Activated CD4-positive, alpha-beta memory T cell treated with anti-CD3 and anti-CD28 coated beads, Interleukin-2, amount 10 ng/mL, durations not matched to agents 7 days and 5 days (primary cell): Measurements from ENCODE around the gene AMER3. TPM values are rescaled to one million over a fixed set of nuclear protein-coding genes. Genes with fewer than 3 reads are reported as not detected.
"Not testable (repeated sequence)": the region's sequence is repeated elsewhere in the genome, so short reads cannot be mapped to it uniquely, and the experiment has no call there.

Experiments used
- CTCF ChIA-PET: fragments of 350-600 bp; sonication (Branson Sonifier 250); formaldehyde crosslinking; loops from one replicate; lab custom pipeline; 2021; ENCODE audit warnings: antibody characterized with exemption, inconsistent platforms; lab: Charles Lee
- POLR2A ChIA-PET: fragments of 350-600 bp; sonication (Branson Sonifier 250); formaldehyde crosslinking; loops from one replicate; lab custom pipeline; 2021; ENCODE audit warnings: antibody characterized with exemption; lab: Charles Lee
- DNase-seq: peaks from one replicate; pipeline ENCODE4 v3.0.0-alpha.2; 2020
- H3K27ac Mint-ChIP-seq: one replicate; pipeline ENCODE4 v1.8.0; 2021; ENCODE audit warnings: mild to moderate bottlenecking, mixed read lengths
- H3K27me3 Mint-ChIP-seq: one replicate; pipeline ENCODE4 v1.8.0; 2021; ENCODE audit warnings: mixed read lengths
- H3K36me3 Mint-ChIP-seq: one replicate; pipeline ENCODE4 v1.8.0; 2021; ENCODE audit warnings: low read depth, mixed read lengths
- H3K4me1 Mint-ChIP-seq: one replicate; pipeline ENCODE4 v1.8.0; 2021; ENCODE audit warnings: mixed read lengths
- H3K4me3 Mint-ChIP-seq: one replicate; pipeline ENCODE4 v1.8.0; 2021; ENCODE audit warnings: mild to moderate bottlenecking, mixed read lengths
- H3K9me3 Mint-ChIP-seq: one replicate; pipeline ENCODE4 v1.8.0; 2021; ENCODE audit warnings: mixed read lengths
- total RNA-seq, 2 experiments: library from RNA; stranded (reverse); gene quantifications; one replicate each; pipeline ENCODE4 v1.2.3, GENCODE V29; 2021

The AMER3 gene
- not detected for total RNA-seq

GRCh38 chr2:130755256-130756052 is at the start of gene AMER3:
TSS of gene AMER3 (plus strand) at chr2:130755540. CDS start at chr2:130762073, 6,533 bp downstream.
- H3K4me3 Mint-ChIP-seq, result no peak within 1 kb of the TSS
- H3K27me3 Mint-ChIP-seq, result peaks cover 40% of the 10 kb centered on the region
- H3K27ac Mint-ChIP-seq, result no peak within 1 kb of the TSS
- DNase-seq, result no peak
- H3K36me3 Mint-ChIP-seq, result no peaks in the 10 kb centered on the region
- ChIA-PET CTCF (no interaction called here), POLR2A (no interaction called here)
- peaks cover 7% of the 10 kb centered on the region for H3K4me1 Mint-ChIP-seq
- H3K9me3 Mint-ChIP-seq, result no peaks in the 10 kb centered on the region

- H3K9me3 Mint-ChIP-seq, POLR2A ChIA-PET, H3K27ac Mint-ChIP-seq: not testable (repeated sequence)
Observed at GRCh38 chr2:130714795-130715194, 40.5 kb upstream of the AMER3 start.

GRCh38 chr2:130720036-130720435 is 35.3 kb upstream of the AMER3 start:
- Mint-ChIP-seq H3K4me3 (no peak overlapping the region), H3K9me3 (no peaks in the 10 kb centered on the region), H3K4me1 (no peaks in the 10 kb centered on the region), H3K27me3 (peaks cover 22% of the 10 kb centered on the region), H3K36me3 (no peaks in the 10 kb centered on the region), H3K27ac (no peak overlapping the region)
- ChIA-PET POLR2A (no interaction called here), CTCF (no interaction called here)
- DNase-seq, result no peak

More at GRCh38 chr2:130714795-130715194, 40.5 kb upstream of the AMER3 start:
- H3K4me1 Mint-ChIP-seq, H3K27me3 Mint-ChIP-seq, H3K36me3 Mint-ChIP-seq, CTCF ChIA-PET, DNase-seq, H3K4me3 Mint-ChIP-seq: not testable (repeated sequence)

- Mint-ChIP-seq H3K4me1 (no peaks in the 10 kb centered on the region), H3K27ac (no peak overlapping the region), H3K36me3 (no peaks in the 10 kb centered on the region), H3K4me3 (no peak overlapping the region), H3K27me3 (peaks cover 22% of the 10 kb centered on the region), H3K9me3 (no peaks in the 10 kb centered on the region)
- DNase-seq, result no peak
- CTCF ChIA-PET, result no interaction called here
- POLR2A ChIA-PET, result no interaction called here
Observed at GRCh38 chr2:130720528-130720927, 34.8 kb upstream of the AMER3 start.

- no peaks in the 10 kb centered on the region for H3K36me3 Mint-ChIP-seq
- peaks cover 22% of the 10 kb centered on the region for H3K27me3 Mint-ChIP-seq
- peaks cover 29% of the 10 kb centered on the region for H3K4me1 Mint-ChIP-seq
- POLR2A ChIA-PET, result no interaction called here
- no peaks in the 10 kb centered on the region for H3K9me3 Mint-ChIP-seq
- no peak for DNase-seq
- no peak overlapping the region for H3K27ac Mint-ChIP-seq
- H3K4me3 Mint-ChIP-seq, result no peak overlapping the region
- CTCF ChIA-PET, result no interaction called here
Observed at GRCh38 chr2:130724455-130724854, 30.9 kb upstream of the AMER3 start.

- Mint-ChIP-seq H3K4me3 (peak overlapping the region; percentile 76), H3K36me3 (no peaks in the 10 kb centered on the region), H3K27me3 (peaks cover 31% of the 10 kb centered on the region), H3K27ac (peak overlapping the region; percentile 80), H3K4me1 (peaks cover 38% of the 10 kb centered on the region), H3K9me3 (no peaks in the 10 kb centered on the region)
- DNase-seq, result no peak
- ChIA-PET CTCF (interaction anchor here (1.0 to 4.7 kb wide), 2 partner anchors 71 to 148 kb away, joined by 3 to 34 read pairs; no protein-coding TSS in a partner anchor), POLR2A (interaction anchor here (1.0 to 1.9 kb wide), 2 partner anchors 71 to 74 kb away, joined by 3 to 12 read pairs; no protein-coding TSS in a partner anchor)
Observed at GRCh38 chr2:130726614-130727180, 28.6 kb upstream of the AMER3 start.

- Mint-ChIP-seq H3K4me1 (peaks cover 38% of the 10 kb centered on the region), H3K36me3 (no peaks in the 10 kb centered on the region), H3K27ac (peak overlapping the region; percentile 80), H3K4me3 (peak overlapping the region; percentile 76), H3K27me3 (peaks cover 25% of the 10 kb centered on the region), H3K9me3 (no peaks in the 10 kb centered on the region)
- peak; percentile 94 for DNase-seq
- CTCF ChIA-PET, result interaction anchor here (1.0 to 4.7 kb wide), 4 partner anchors 9 to 148 kb away, joined by 3 to 34 read pairs (median 4); no protein-coding TSS in a partner anchor
- POLR2A ChIA-PET, result interaction anchor here (1.0 to 1.9 kb wide), 3 partner anchors 70 to 355 kb away, joined by 3 to 12 read pairs (median 4); no protein-coding TSS in a partner anchor
Observed at GRCh38 chr2:130727286-130727924, 27.9 kb upstream of the AMER3 start.

- H3K4me3 Mint-ChIP-seq, result peak overlapping the region; percentile 76
- H3K9me3 Mint-ChIP-seq, result no peaks in the 10 kb centered on the region
- peak; percentile 71 for DNase-seq
- H3K27ac Mint-ChIP-seq, result peak overlapping the region; percentile 80
- peaks cover 24% of the 10 kb centered on the region for H3K27me3 Mint-ChIP-seq
- peaks cover 38% of the 10 kb centered on the region for H3K4me1 Mint-ChIP-seq
- ChIA-PET POLR2A (interaction anchor here (0.9 to 1.9 kb wide), 6 partner anchors 19 to 385 kb away, joined by 3 to 12 read pairs (median 4); partner anchors contain the start of gene IMP4), CTCF (interaction anchor here (1.1 to 4.7 kb wide), 3 partner anchors 8 to 145 kb away, joined by 4 to 34 read pairs (median 5); no protein-coding TSS in a partner anchor)
- H3K36me3 Mint-ChIP-seq, result no peaks in the 10 kb centered on the region
Observed at GRCh38 chr2:130728007-130728454, 27.3 kb upstream of the AMER3 start.

GRCh38 chr2:130728549-130729316 is 26.6 kb upstream of the AMER3 start, which contains the start of gene GPR148:
TSS of gene GPR148 (plus strand) at chr2:130729070. CDS start at chr2:130729152, 82 bp downstream.
- Mint-ChIP-seq H3K27ac (peak within 1 kb of the TSS; percentile 80), H3K27me3 (peaks cover 24% of the 10 kb centered on the region), H3K9me3 (no peaks in the 10 kb centered on the region), H3K4me3 (peak within 1 kb of the TSS; percentile 76), H3K4me1 (peaks cover 38% of the 10 kb centered on the region), H3K36me3 (no peaks in the 10 kb centered on the region)
- DNase-seq, result no peak
- POLR2A ChIA-PET, result interaction anchor here (0.9 to 1.6 kb wide), 5 partner anchors 18 to 386 kb away, joined by 3 to 4 read pairs (median 3); partner anchors contain the start of gene IMP4
- CTCF ChIA-PET, result interaction anchor here (1.1 to 4.7 kb wide), 3 partner anchors 7 to 145 kb away, joined by 4 to 34 read pairs (median 5); no protein-coding TSS in a partner anchor

- DNase-seq, result no peak
- no peaks in the 10 kb centered on the region for H3K9me3 Mint-ChIP-seq
- H3K27ac Mint-ChIP-seq, result no peak overlapping the region
- no peaks in the 10 kb centered on the region for H3K36me3 Mint-ChIP-seq
- H3K4me1 Mint-ChIP-seq, result peaks cover 38% of the 10 kb centered on the region
- CTCF ChIA-PET, result interaction anchor here (0.9 to 4.7 kb wide), 2 partner anchors 12 to 68 kb away, joined by 5 to 34 read pairs; no protein-coding TSS in a partner anchor
- H3K27me3 Mint-ChIP-seq, result peaks cover 26% of the 10 kb centered on the region
- POLR2A ChIA-PET, result interaction anchor here (1.0 to 1.2 kb wide), 2 partner anchors 41 to 763 kb away, joined by 3 read pairs; no protein-coding TSS in a partner anchor
- H3K4me3 Mint-ChIP-seq, result peak overlapping the region; percentile 8
Observed at GRCh38 chr2:130729322-130730299, 25.7 kb upstream of the AMER3 start.

- POLR2A ChIA-PET, H3K27ac Mint-ChIP-seq, H3K36me3 Mint-ChIP-seq, CTCF ChIA-PET, H3K4me3 Mint-ChIP-seq, DNase-seq, H3K9me3 Mint-ChIP-seq: not testable (repeated sequence)
- Mint-ChIP-seq H3K4me1 (peaks cover 27% of the 10 kb centered on the region), H3K27me3 (peaks cover 29% of the 10 kb centered on the region)
Observed at GRCh38 chr2:130732257-130732656, 23.1 kb upstream of the AMER3 start.
